ENCODE results near the gene PLCG2. TPM values are rescaled to one million over a fixed set of nuclear protein-coding genes. Genes with fewer than 3 reads are reported as not detected.
"Not testable (repeated sequence)": the region's sequence is repeated elsewhere in the genome, so short reads cannot be mapped to it uniquely, and the experiment has no call there.

PLCG2 gene
- total RNA-seq, 1 donor from 2014 or later, result 5.7 TPM

GRCh38 chr16:81756615-81757356, 22.3 kb upstream of the PLCG2 start:
- TF ChIP-seq, protein P1, sequence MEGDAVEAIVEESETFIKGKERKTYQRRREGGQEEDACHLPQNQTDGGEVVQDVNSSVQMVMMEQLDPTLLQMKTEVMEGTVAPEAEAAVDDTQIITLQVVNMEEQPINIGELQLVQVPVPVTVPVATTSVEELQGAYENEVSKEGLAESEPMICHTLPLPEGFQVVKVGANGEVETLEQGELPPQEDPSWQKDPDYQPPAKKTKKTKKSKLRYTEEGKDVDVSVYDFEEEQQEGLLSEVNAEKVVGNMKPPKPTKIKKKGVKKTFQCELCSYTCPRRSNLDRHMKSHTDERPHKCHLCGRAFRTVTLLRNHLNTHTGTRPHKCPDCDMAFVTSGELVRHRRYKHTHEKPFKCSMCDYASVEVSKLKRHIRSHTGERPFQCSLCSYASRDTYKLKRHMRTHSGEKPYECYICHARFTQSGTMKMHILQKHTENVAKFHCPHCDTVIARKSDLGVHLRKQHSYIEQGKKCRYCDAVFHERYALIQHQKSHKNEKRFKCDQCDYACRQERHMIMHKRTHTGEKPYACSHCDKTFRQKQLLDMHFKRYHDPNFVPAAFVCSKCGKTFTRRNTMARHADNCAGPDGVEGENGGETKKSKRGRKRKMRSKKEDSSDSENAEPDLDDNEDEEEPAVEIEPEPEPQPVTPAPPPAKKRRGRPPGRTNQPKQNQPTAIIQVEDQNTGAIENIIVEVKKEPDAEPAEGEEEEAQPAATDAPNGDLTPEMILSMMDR (IDR thresholded peaks at IDR 0.05; ENCODE audit: unreplicated experiment), result no peak
- no peak overlapping the region for H3K27ac Mint-ChIP-seq
- DNase-seq (ENCODE audit: low spot score in 2 of 2, unreplicated experiment in 2 of 2), result no peak
- peaks cover 4% of the 10 kb centered on the region for H3K9me3 Mint-ChIP-seq
- H3K27me3 Mint-ChIP-seq (ENCODE audit: low read depth), result no peaks in the 10 kb centered on the region
- no peak overlapping the region for H3K4me3 Mint-ChIP-seq
- peaks cover 4% of the 10 kb centered on the region for H3K4me1 Mint-ChIP-seq
- no peaks in the 10 kb centered on the region for H3K36me3 Mint-ChIP-seq

DNA sequence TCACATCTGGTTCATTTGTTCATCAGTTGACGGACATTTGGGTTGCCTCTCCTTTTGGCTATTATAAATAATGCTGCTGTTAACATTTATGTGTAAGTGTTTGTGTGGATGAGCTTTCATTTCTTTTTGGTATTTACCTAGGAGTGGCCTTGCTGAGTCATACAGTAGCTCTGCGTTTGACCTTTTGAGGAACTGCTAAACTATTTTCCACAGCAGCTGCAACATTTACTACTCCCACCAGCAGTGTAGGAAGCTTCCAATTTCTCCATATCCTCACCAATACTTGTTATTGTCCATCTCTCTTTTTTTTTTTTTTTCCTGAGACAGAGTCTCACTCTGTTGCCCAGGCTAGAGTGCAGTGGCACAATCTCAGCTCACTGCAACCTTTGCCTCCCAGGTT, 20.7 kb upstream of the PLCG2 start:
- DNase-seq (ENCODE audit: low spot score in 2 of 2, unreplicated experiment in 2 of 2), result no peak
- no peak overlapping the region for H3K27ac Mint-ChIP-seq

DNA sequence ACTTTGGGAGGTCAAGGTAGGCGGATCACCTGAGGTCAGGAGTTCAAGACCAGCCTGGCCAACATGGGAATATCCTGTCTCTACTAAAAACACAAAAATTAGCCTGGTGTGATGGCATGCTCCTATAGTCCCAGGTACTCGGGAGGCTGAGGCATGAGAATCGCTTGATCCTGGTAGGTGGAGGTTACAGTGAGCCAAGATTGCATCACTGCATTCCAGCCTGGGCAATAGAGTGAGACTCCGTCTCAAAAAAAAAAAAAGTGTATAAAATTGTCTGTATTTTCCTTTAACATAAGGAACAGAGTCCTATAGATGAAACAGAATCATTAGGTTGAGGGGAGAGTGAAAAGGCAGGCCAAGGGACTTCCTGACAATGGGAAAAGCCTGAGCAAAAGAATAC, 16.8 kb upstream of the PLCG2 start:
- H3K9me3 Mint-ChIP-seq; H3K4me3 Mint-ChIP-seq; H3K4me1 Mint-ChIP-seq; DNase-seq (ENCODE audit: low spot score in 2 of 2, unreplicated experiment in 2 of 2); H3K27me3 Mint-ChIP-seq (ENCODE audit: low read depth); H3K27ac Mint-ChIP-seq; H3K36me3 Mint-ChIP-seq: not testable (repeated sequence)

More for the DNA sequence above, 20.7 kb upstream of the PLCG2 start:
- Mint-ChIP-seq H3K36me3 (no peaks in the 10 kb centered on the region), H3K27me3 (ENCODE audit: low read depth) (no peaks in the 10 kb centered on the region), H3K9me3 (peaks cover 4% of the 10 kb centered on the region), H3K4me3 (no peak overlapping the region), H3K4me1 (peaks cover 4% of the 10 kb centered on the region)
- TF ChIP-seq, protein P1 (IDR thresholded peaks at IDR 0.05; ENCODE audit: unreplicated experiment), result no peak

- no peak for DNase-seq (ENCODE audit: low spot score in 2 of 2, unreplicated experiment in 2 of 2)
- Mint-ChIP-seq H3K9me3 (no peaks in the 10 kb centered on the region), H3K27ac (no peak overlapping the region)
Observed at GRCh38 chr16:81765111-81765919, 13.8 kb upstream of the PLCG2 start.

DNA sequence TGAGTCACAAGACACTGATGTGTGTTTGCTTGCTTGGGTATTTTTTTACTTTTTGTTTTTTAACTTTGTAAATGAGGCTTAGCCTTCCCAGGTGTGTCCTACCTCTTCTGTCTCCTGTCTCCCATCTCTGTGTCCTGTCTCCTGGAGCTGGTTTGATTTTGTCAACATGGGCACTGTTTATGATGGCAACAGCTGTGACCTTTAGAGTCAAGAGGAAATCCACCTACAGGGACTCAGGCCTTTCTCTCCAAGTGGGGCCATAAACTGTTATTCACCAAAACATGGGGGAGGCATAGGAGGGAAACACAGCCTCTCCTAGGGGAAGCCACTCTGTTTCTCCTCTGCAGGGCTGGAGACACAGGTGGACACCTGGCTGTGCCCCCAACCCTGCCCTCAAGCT, 13.1 kb upstream of the PLCG2 start:
- DNase-seq (ENCODE audit: low spot score in 2 of 2, unreplicated experiment in 2 of 2), result no peak
- Mint-ChIP-seq H3K27me3 (ENCODE audit: low read depth) (peaks cover 5% of the 10 kb centered on the region), H3K4me1 (no peaks in the 10 kb centered on the region), H3K36me3 (no peaks in the 10 kb centered on the region), H3K4me3 (no peak overlapping the region), H3K9me3 (no peaks in the 10 kb centered on the region), H3K27ac (no peak overlapping the region)
- TF ChIP-seq, protein P1 (IDR thresholded peaks at IDR 0.05; ENCODE audit: unreplicated experiment), result no peak

More at GRCh38 chr16:81765111-81765919, 13.8 kb upstream of the PLCG2 start:
- no peak overlapping the region for H3K4me3 Mint-ChIP-seq
- no peaks in the 10 kb centered on the region for H3K36me3 Mint-ChIP-seq
- TF ChIP-seq, protein P1 (IDR thresholded peaks at IDR 0.05; ENCODE audit: unreplicated experiment), result no peak
- H3K27me3 Mint-ChIP-seq (ENCODE audit: low read depth), result peaks cover 4% of the 10 kb centered on the region
- H3K4me1 Mint-ChIP-seq, result no peaks in the 10 kb centered on the region

DNA sequence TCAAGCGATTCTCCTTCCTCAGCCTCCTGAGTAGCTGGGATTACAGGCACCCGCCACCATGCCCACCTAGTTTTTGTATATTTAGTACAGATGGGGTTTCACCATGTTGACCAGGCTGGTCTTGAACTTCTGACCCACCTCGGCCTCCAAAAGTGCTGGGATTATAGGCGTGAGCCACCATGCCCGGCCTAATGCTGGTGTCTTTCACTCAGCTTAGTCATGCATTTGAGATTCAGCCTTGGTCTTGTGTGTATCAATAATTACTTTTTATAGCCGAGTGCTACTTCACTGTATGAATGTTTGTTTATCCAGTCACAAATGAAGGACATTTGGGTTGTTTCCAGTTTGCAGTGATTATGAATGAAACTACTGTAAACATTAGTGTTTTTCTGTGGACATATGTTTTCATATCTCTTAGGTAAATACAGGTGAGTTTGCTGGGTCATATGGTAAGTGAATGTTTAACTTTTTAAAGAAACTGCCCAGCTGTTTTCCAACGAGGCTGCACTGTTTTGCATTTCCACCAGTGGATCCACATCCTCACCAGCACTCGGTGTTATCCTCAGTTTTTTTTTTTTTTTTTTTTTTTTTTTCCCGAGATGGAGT, 11.0 kb upstream of the PLCG2 start:
- Mint-ChIP-seq H3K4me1 (no peaks in the 10 kb centered on the region), H3K27me3 (ENCODE audit: low read depth) (peaks cover 16% of the 10 kb centered on the region), H3K4me3 (no peak overlapping the region), H3K36me3 (no peaks in the 10 kb centered on the region), H3K9me3 (no peaks in the 10 kb centered on the region), H3K27ac (no peak overlapping the region)
- TF ChIP-seq, protein P1 (IDR thresholded peaks at IDR 0.05; ENCODE audit: unreplicated experiment), result no peak
- DNase-seq (ENCODE audit: low spot score in 2 of 2, unreplicated experiment in 2 of 2), result no peak

Data from mesothelial cell of epicardium (in vitro differentiated cells).